ENCODE data around the gene PMEL.
"Not testable (repeated sequence)": the region's sequence is repeated elsewhere in the genome, so short reads cannot be mapped to it uniquely, and the experiment has no call there.

Gene PMEL

DNA sequence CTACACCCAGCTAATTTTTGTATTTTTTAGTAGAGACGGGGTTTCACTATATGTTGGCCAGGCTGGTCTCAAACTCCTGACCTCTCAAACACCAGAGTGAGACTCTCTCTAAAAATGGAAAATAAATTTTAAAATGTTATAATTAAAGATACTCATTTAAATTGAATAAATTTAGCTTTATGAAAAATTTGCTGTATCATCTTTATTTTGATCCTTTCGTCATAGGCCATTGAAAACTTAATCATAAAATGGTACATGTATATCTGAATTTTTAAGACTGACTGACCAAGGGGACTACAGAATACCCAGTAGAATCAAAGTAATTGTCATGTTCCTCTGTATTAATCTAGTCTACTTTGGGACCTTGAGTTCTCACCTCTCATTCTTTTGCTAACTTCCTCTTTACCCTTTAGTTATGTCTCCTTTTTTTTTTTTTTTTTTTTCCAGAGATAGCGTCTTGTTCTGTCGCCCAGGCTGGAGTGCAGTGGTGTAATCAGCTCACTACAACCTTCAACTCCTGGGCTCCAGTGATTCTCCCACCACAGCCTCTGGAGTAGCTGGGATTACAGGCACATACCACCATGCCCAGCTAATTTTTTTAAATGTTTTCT is 17.5 kb upstream of the PMEL start:
- no peak for DNase-seq (ENCODE audit: low read depth)

DNA sequence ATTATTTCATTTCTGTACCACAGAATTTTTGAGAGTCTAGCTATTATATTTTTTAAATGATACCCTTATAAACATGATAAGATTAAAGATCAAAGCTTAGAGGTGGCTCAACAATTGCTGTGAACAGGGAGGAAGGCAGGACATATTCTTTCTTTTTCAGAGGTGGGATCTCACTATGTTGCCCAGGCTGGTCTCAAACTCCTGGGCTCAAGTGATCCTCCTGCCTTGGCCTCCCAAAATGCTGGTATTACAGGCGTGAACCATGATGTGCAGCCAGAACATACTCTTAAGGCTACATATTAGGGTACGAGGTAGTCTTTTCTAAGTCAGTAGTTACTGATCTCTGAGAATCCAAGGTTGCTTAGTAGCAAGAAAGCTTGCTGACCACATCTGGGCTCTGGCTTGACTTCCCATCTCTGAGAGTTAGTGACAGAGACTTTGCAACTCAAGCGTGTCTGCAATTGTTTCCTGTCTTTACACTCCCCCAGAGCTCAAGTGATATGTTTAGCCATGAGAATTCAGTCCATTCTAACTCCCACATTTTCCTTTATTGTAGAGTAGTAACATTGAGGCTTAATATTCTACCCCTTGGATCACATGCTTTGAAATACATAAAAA is 16.6 kb upstream of the PMEL start:
- DNase-seq (ENCODE audit: low read depth) = no peak

DNA sequence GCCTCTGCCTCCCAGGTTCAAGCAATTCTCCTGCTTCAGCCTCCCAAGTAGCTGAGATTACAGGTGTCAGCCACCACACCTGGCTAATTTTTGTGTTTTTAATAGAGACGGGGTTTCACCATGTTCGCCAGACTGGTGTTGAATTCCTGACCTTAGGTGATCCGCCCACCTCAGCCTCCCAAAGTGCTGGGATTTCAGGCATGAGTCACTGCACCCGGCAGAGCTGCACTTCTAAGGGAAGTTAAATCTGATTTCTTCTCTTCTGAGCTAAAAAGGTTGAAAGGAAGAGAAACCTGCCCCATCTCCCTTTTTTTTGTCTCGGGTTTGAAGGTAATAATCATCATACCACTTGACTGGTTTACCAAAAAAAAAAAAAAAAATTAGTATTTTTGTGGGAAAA is 16.0 kb upstream of the PMEL start:
- not testable (repeated sequence) for DNase-seq (ENCODE audit: low read depth)

DNA sequence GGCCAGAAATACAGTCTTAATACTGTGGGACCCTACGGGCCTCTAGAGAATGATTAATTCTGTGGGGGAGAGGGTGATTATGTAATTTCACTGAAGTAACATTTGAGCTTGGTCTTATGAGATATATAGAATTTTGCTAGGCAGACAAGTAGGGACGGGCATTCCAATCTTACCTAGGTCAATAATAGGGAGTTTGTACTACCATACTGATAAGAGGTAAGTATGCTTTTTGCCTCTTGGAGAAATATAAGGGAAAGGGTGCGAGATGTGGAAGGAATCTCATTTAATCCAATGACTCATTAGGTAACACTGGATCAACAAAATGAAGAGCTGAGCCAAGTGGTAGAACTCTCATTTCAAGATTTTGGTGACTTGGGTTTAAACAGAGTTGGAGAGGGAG is 13.2 kb upstream of the PMEL start:
- no peak for DNase-seq (ENCODE audit: low read depth)

DNA sequence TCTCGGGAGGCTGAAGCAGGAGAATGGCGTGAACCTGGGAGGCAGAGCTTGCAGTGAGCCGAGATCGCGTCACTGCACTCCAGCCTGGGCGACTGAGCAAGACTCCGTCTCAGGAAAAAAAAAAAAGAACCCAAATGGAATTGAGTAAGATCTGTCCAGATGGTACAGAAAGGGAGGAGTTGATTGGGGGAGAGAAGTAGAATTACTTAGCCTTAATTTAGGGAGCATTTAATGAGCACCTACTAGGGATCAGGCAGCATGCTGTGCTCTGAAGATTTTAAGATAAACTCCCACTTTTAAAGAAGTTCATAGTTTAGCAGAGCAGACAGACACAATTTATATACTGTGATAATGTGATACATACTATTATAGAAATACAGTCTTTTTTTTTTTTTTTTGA is 12.6 kb upstream of the PMEL start:
- DNase-seq (ENCODE audit: low read depth) = no peak

DNA sequence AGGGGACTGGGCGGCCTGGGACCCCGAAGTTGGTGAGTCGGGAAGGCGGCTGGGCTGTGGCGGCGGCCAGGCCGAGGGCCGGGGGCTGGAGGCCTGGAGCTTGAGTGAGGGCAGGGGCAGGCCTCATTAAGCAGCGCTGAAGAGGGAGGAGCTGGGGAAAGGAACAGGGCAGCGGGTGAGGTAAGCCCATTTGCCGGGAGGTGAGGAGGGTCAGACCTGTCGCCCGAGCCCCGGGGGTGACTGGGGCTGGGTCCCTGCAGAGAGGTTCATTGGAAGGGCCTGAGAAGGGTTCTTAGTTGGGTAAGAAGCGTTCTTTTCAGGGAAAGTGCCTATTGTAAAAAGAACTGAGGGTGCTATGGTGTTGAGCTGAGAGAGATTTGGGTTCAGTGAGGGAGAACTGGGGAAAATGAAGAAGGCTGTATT is 8.5 kb upstream of the PMEL start:
- peak; percentile 49 for DNase-seq (ENCODE audit: low read depth)

DNA sequence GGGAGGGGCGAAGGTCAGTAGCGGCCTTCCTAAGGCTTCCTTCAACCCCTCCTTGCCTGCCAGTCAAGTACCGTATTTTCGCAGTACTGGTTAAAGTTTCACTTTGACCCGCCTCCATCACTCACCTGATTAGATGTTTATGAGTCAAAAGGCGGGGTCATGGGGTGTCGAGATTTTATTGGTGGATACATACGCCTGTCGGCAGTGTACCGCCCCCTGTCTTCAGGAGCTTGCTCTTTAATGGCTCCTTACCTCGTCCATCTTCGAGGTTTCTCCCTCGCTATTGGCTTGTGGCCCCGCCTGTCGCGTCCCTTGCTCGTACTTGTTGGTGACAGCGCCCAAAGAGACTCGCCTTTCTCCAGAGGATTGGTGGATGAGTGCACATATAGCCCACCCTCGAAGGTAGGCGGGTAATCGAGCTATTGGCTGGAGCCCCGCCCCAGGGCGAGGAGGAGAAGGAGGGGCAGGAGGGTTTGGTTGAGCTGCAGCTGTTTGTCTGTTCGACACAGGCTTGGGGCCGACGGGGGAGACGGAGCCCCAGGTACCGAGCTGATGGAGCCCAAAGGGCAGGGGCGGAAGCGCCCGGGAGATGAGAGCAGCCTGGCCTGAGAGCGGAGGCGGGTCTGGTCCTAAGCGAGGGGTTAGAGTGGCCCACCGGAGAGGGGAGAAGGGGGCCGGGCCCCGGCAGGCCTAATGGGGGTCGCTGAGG is 7.9 kb upstream of the PMEL start, which contains the start of gene RAB5B:
RAB5B (plus strand) TSS at position 480 of the 709 bp plus-strand sequence. CDS start 12,883 bp downstream, outside the sequence.
- peak; percentile 100 for DNase-seq (ENCODE audit: low read depth)

DNA sequence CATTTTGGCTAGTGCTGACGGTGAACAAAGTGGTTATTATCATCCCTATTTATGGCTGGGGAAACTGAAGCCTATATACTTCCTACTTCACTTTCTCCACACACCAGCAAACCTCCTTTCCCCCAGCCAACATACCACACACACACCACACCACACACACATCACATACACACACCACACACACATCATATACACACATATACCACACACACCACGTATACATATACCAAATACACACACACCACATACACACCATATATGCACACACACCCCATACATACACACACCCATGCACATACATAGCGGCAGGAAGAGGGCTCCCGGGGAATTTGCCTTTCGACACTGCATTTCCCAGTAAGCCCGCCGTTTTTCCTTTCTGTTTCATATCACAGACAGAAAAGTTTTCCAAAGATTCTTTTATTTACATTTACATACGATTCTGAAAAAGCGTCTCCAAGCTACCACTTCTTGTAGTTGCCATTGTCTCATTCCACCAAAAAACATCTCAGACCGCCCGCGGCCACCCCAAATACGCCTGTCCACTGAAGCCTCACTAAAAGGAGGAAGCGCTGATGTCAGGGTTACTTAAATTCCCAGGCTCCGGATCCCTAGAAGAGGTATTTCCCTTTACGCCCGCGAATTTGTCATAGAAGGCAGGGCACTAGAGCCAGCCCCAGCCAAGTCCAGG is 7.2 kb upstream of the PMEL start:
- peak; percentile 53 for DNase-seq (ENCODE audit: low read depth)

DNA sequence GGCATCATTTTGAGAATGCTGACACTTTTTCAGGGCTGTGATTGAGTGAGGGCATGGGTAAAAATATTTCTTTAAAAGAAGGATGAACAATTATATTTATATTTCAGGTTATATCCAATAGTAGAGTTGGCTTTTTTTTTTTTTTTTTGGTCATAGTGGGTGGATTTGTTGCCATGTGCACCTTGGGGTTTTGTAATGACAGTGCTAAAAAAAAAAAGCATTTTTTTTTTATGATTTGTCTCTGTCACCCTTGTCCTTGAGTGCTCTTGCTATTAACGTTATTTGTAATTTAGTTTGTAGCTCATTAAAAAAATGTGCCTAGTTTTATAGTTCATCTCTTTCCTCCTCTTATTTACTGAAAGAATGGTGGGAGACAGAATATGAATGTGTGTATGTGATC is 6.6 kb upstream of the PMEL start:
- DNase-seq (ENCODE audit: low read depth) = no peak

DNA sequence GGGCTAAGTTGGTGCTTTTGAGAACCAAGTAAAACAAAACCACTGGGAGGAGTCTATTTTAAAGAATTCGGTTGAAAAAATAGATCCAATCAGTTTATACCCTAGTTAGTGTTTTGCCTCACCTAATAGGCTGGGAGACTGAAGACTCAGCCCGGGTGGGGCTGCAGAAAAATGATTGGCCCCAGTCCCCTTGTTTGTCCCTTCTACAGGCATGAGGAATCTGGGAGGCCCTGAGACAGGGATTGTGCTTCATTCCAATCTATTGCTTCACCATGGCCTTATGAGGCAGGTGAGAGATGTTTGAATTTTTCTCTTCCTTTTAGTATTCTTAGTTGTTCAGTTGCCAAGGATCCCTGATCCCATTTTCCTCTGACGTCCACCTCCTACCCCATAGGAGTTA is 6.2 kb upstream of the PMEL start:
- DNase-seq (ENCODE audit: low read depth) = peak; percentile 32

DNA sequence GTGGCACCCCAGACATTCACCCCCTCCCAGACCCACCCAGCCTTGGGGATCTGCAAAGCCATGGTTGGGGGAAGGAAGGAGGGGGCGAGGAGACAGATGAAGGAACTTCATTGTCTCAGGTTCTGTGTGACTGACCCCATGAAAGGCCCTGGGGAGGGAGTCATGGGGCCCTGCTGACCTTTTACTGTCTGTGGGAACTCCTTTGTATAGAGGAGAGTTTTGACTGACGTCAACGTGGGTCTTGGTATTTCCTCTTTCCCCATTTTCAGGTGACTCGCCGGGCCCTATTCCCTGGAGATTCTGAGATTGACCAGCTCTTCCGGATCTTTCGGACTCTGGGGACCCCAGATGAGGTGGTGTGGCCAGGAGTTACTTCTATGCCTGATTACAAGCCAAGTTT is 4.9 kb upstream of the PMEL start:
- DNase-seq (ENCODE audit: low read depth) = no peak

DNA sequence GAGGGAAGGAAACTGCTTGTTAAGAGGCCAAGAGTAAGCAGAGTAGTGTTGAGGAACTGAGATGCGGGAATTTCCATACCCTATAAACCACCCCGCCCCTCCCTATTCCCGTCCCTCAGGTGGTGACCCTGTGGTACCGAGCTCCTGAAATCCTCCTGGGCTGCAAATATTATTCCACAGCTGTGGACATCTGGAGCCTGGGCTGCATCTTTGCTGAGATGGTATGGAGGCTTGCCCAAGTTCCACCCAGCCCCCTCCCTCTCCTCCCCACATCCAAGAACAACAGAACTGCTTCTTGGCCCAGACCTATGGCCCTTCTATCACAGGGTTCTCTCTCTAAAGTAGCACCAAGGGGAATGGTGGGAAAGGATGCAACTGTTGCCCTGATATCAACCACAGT is 3.5 kb upstream of the PMEL start:
- DNase-seq (ENCODE audit: low read depth) = no peak

DNA sequence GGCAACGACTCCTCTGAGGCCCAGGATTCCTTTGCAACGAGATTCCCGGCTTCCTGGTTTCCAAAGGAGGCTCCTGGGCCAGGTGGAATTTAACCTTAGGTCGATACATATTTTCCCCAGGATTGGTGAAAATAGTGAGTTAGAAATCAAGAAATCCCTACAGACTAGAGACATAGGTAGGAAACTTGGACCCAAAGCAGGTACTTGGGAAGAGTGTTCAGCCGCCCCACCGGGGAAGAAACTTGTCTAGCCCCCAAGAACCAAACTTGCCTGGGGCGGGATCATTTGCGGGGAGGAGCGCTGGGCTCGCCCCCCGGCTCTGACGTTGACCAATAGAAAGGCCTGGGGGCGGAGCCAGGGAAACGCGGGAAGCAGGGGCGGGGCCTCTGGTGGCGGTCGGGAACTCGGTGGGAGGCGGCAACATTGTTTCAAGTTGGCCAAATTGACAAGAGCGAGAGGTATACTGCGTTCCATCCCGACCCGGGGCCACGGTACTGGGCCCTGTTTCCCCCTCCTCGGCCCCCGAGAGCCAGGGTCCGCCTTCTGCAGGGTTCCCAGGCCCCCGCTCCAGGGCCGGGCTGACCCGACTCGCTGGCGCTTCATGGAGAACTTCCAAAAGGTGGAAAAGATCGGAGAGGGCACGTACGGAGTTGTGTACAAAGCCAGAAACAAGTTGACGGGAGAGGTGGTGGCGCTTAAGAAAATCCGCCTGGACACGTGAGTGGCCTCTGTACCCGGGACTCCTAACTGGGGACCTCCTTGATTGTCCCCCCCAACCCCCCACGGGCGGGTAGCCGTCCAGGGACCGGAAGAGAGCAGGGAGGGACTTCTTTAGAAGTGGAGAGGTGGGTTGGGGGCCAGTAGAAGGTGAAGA is 803 bp upstream of the PMEL start, which contains the start of gene CDK2:
CDK2 (plus strand) TSS at position 423 of the 874 bp plus-strand sequence; CDS start at position 602, 179 bp downstream.
- peak; percentile 69 for DNase-seq (ENCODE audit: low read depth)

DNA sequence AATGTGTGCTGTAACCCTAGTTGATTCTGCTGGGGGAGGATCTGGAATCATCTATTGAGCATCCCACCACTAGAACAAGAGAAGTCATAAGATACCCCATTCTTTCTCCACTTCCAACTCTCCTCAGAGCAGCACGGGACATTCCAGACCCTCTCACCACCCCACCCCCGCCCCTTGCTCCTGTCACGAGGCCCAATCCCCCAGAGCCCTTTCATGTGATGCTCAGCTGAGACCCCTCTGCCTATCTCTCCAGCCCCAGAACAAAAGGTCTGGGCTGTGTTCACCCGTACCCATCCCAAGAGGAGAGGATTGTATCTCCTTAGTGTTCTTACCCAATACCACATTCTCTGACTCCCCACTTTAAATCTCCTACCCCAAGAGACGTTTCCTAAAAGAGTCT is 602 bp downstream of the PMEL start:
- no peak for DNase-seq (ENCODE audit: low read depth)

DNA sequence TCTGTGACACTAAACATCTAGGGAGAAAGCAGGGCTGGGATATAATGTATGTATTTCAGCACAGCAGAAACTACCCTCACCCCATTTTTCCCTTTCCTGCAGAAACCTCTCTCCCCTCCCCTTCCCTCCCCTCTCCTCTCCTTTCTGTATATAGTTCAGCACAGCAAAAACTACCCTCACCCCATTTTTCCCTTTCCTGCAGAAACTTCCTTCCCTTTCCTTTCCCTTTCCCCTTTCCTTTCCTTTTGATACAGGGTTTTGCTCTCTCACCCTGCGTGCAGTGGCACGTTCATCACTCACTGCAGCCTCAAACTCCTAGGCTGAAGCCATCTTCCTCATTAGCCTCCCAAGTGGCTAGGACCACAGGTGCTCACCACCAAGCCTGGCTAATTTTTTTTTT is 2.1 kb downstream of the PMEL start:
- DNase-seq (ENCODE audit: low read depth) = no peak

DNA sequence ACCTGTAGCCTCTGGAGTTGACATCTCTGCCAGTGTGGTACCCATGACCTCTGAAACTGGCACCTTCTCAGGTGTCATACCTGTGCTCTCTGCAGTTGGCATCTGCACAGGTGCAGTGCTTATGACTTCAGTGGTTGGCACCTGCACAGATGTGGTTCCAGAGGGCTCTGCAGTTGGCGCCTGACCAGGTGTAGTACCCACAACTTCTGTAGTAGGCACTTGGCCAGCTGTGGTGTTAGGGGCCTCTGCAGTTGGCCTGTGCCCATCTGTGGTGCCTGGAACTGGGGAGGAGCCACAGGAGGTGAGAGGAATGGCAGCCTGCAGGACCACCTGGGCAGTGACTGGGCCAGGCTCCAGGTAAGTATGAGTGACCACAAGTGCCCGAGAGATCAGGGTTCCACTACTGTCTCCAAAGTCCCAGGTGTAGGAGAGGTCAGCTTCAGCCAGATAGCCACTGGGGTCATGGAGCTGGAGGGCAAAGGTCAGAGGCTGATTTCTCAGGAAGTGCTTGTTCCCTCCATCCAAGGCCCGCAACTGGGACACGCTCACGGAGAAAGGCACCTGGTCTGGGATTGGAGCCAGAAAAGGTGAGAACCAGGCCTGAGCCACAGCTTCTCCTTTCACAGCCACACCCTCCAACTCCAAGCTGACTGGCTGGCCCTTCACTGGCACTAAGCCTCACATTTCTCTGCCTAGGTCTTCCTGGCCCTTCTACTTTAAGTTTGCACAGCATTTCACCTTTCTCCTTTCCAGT is 8.6 kb downstream of the PMEL start:
- no peak for DNase-seq (ENCODE audit: low read depth)

DNA sequence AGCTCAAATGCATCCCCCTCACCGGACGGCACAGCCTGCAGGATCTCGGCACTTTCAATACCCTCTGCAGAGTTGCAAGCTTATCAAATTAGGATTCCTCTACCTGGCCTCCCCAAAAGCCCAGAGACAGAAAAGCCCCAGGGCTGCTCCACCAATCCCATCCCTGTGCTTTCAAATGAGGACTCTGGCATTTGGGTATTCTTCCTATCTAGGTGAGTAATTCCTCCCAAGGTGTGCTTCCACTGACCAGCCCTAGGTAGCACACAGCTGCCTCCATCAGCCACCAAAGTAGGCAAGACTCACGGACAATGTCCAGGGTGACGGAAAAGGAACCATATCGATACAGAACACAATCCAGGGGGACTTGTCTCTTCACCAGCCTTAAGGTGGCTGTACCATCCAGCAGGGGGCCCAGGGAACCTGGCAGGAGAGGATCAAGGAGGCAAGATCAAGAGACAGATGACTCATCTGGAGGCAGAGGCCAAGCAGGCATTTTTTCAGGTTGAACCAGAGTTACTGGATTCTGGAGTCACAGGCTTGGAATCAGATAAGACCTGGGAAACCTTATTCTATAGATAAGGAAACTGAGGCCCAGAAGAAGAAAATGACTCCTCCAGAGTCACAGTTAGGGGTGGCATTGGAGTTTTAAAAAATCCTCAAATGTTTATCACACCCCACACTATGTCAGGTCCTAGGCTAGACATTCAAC is 9.9 kb downstream of the PMEL start:
- DNase-seq (ENCODE audit: low read depth) = no peak

DNA sequence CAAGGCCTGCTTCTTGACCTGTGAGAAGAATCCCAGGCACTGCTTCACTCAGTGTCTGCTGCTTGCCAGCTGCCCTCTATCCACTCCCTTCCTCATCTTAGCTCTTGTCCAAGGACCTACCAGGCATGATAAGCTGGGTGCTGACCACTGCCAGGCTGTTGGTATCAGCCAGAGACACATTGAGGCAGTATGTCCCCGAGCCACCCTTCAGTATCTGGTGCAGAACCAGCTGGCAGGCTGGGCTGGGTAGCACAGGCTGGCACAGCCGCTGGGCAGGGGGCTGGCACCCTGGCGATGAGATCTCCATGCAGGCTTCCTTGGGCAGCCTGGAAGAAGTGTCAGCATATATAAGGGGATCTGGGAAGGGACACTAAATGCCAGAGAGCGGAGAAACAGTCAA is 10.5 kb downstream of the PMEL start:
- no peak for DNase-seq (ENCODE audit: low read depth)

DNA sequence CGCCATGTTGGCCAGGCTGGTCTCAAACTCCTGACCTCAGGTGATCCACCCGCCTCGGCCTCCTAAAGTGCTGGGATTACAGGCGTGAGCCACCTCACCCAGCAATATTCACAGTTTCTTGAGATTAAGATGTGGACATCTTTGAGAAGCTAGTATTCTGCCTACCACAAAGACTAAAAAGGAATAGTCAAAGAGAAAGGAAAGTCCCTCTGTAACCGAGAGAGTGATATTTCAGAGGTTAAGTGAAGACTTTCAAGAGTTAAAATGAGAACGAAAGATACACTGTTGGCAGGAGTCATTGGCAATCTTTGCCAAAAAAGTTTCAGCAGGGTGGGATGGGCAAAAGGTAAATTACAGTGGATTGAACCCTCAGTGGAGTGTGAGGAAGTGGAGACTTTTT is 19.3 kb downstream of the PMEL start:
- no peak for DNase-seq (ENCODE audit: low read depth)

DNA sequence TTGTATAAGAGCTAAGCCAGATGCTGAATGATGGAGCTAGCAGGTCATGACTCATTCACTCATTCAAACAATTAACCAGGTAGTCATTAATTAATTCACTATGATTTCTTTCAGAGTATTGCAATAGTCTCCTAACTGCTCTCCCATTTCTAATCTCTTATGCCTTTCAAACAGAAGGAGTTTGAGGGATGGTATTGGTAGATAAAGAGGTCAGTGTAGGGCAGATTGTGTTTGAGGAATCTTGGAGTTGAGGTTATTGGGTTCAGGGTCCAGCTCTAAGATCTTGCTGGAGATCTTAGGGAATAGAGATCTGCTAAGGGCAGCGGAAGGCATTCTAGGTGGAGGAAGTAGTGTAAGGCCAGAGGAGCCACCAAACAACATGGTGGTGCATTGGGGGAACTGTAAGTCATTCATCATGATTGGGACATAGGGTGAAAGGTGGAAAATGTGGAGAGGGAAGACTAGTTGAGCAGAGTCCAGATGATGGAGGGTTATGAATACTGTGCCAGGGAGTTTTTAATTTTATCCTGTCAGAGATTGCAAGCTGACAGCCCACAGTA is 23.2 kb downstream of the PMEL start:
- DNase-seq (ENCODE audit: low read depth) = no peak
